ENCODE results near the gene CELF1. TPM values are rescaled to one million over a fixed set of nuclear protein-coding genes. Genes with fewer than 3 reads are reported as not detected.
"Not testable (repeated sequence)": the region's sequence is repeated elsewhere in the genome, so short reads cannot be mapped to it uniquely, and the experiment has no call there.

Gene CELF1
- total and polyA plus RNA-seq, 2 donors (not counting 1 experiment from before 2014, with no cell fraction given): 52.0 to 153 TPM

DNA sequence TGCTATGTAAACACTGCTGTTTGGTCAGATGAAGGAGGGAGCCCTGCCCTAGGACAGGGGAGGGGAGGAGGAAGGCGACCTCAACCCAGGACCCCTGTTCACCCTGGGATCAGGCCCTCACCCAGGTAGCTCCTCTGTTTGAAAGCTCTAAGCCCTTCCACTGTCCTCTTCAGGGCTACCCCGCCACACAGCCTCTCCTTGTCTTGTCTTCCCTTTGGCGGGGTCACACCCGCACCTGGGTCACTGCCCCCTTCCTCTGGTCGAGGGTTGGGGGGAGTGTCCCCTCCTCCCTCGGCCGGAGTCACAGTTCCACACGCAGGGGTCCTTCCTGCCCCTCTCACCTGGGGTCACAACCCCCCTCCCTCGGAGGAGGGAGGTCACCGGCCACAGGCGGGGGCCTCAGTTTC is 12.0 kb upstream of the CELF1 start:
- POLR2A ChIA-PET: interaction anchor here (0.5 to 1.9 kb wide), 4 partner anchors 12 to 137 kb away, joined by 3 to 18 read pairs (median 4); partner anchors contain the start of genes CELF1, KBTBD4 and NDUFS3
- Mint-ChIP-seq H3K4me3 (peak overlapping the region; percentile 83), H3K9me3 (ENCODE audit: insufficient read depth) (no peaks in the 10 kb centered on the region), H3K4me1 (peaks cover 20% of the 10 kb centered on the region), H3K27me3 (no peaks in the 10 kb centered on the region), H3K27ac (peak overlapping the region; percentile 87)
- H3K27ac ChIP-seq (ENCODE audit: low read length in 2 of 2): peak overlapping the region; percentile 81 to 89
- 1% methylated on average over 7 of the region's 11 CpGs for whole genome bisulfite sequencing (ENCODE audit: insufficient coverage)
- peaks cover 0 to 6% of the 10 kb centered on the region in 2 experiments for H3K36me3 ChIP-seq (replicated peaks in 1 of 2; ENCODE audit: control extremely low read depth in 1 of 2, control insufficient read depth in 1 of 2, extremely low read depth in 1 of 2, insufficient read depth in 2 of 2, low read length in 1 of 2)
- peak; percentile 7 for ATAC-seq (ENCODE audit: low read depth)
- no peaks in the 10 kb centered on the region for H4K20me1 ChIP-seq (ENCODE audit: control insufficient read depth, insufficient read depth, low read length, poor library complexity, severe bottlenecking)
- no peak for TF ChIP-seq CTCF (IDR thresholded peaks at IDR 0.05)
- no peak for TF ChIP-seq EZH2 (IDR thresholded peaks at IDR 0.05; ENCODE audit: borderline replicate concordance, insufficient read depth, low read depth, low read length, poor library complexity, severe bottlenecking)
- H3K4me3 ChIP-seq (ENCODE audit: control extremely low read depth in 1 of 5, extremely low read depth in 1 of 5, insufficient read depth in 1 of 5, low read depth in 2 of 5, low read length in 4 of 5): peak overlapping the region in 4 of 5 experiments; percentile 82 to 90 (median 86)
- H3K4me1 ChIP-seq (ENCODE audit: control insufficient read depth in 2 of 2, insufficient read depth in 2 of 2, low read length in 2 of 2): peaks cover 8 to 17% of the 10 kb centered on the region in 2 donors
- CTCF ChIA-PET: interaction anchor here (0.5 to 2.5 kb wide), 3 partner anchors 11 to 489 kb away, joined by 3 to 19 read pairs (median 7); partner anchors contain the start of genes CELF1 and KBTBD4
- no peaks in the 10 kb centered on the region for H3K9me3 ChIP-seq (ENCODE audit: control extremely low read depth in 1 of 3, control insufficient read depth in 2 of 3, insufficient read depth in 1 of 3, low read length in 2 of 3)
- no peak for DNase-seq
- H2AFZ ChIP-seq (ENCODE audit: insufficient read depth, low read depth, low read length, poor library complexity, severe bottlenecking): peak overlapping the region; percentile 99
- no peaks in the 10 kb centered on the region for H3K27me3 ChIP-seq (replicated peaks in 1 of 4; ENCODE audit: control extremely low read depth in 1 of 4, control insufficient read depth in 3 of 4, insufficient read depth in 4 of 4, low read length in 3 of 4)
- intact Hi-C loops (cut with micrococcal nuclease): loop anchor here (1.0 to 2.0 kb wide), 2 partner anchors 12 to 14 kb away; partner anchors contain the start of genes CELF1, KBTBD4 and NDUFS3
- H3K79me2 ChIP-seq (ENCODE audit: control insufficient read depth, insufficient read depth, low read length): peaks cover 61% of the 10 kb centered on the region
- peak overlapping the region; percentile 99 for H3K4me2 ChIP-seq (replicated peaks; ENCODE audit: low read depth, low read length, poor library complexity, severe bottlenecking)
- H3K9ac ChIP-seq (ENCODE audit: low read length): peak overlapping the region; percentile 97

DNA sequence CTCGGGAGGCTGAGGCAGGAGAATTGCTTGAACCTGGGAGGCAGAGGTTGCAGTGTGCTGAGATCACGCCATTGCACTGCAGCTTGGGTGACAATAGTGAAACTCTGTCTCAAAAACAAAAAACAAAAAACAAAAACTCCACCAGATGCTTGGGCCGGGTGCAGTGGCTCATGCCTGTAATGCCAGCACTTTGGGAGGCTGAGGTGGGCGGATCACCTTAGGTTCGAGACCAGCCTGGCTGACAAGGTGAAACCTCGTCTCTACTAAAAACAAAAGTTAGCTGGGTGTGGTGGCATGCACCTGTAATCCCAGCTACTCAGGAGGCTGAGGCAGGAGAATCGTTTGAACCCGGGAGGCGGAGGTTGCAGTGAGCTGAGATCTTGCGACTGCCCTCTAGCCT is 11.4 kb upstream of the CELF1 start:
- not testable (repeated sequence) for ATAC-seq (ENCODE audit: low read depth); DNase-seq; H3K9me3 ChIP-seq (ENCODE audit: control extremely low read depth in 1 of 3, control insufficient read depth in 2 of 3, insufficient read depth in 1 of 3, low read length in 2 of 3); H2AFZ ChIP-seq (ENCODE audit: insufficient read depth, low read depth, low read length, poor library complexity, severe bottlenecking); H3K27me3 ChIP-seq (replicated peaks in 1 of 4; ENCODE audit: control extremely low read depth in 1 of 4, control insufficient read depth in 3 of 4, insufficient read depth in 4 of 4, low read length in 3 of 4); H3K36me3 ChIP-seq (replicated peaks in 1 of 2; ENCODE audit: control extremely low read depth in 1 of 2, control insufficient read depth in 1 of 2, extremely low read depth in 1 of 2, insufficient read depth in 2 of 2, low read length in 1 of 2); H3K27me3 Mint-ChIP-seq; H3K9ac ChIP-seq (ENCODE audit: low read length); H3K9me3 Mint-ChIP-seq (ENCODE audit: insufficient read depth); H4K20me1 ChIP-seq (ENCODE audit: control insufficient read depth, insufficient read depth, low read length, poor library complexity, severe bottlenecking); H3K27ac ChIP-seq (ENCODE audit: low read length in 2 of 2); H3K4me3 ChIP-seq (ENCODE audit: control extremely low read depth in 1 of 5, extremely low read depth in 1 of 5, insufficient read depth in 1 of 5, low read depth in 2 of 5, low read length in 4 of 5)
- Mint-ChIP-seq H3K4me1 (peaks cover 20% of the 10 kb centered on the region), H3K27ac (peak overlapping the region; percentile 37), H3K4me3 (peak overlapping the region; percentile 83)
- 93% methylated on average over 6 of the region's 10 CpGs for WGBS (ENCODE audit: insufficient coverage)
- Histone ChIP-seq H3K4me1 (ENCODE audit: control insufficient read depth in 2 of 2, insufficient read depth in 2 of 2, low read length in 2 of 2) (peaks cover 8 to 17% of the 10 kb centered on the region in 2 donors), H3K4me2 (replicated peaks; ENCODE audit: low read depth, low read length, poor library complexity, severe bottlenecking) (peak overlapping the region; percentile 99), H3K79me2 (ENCODE audit: control insufficient read depth, insufficient read depth, low read length) (peaks cover 55% of the 10 kb centered on the region)
- ChIA-PET CTCF (interaction anchor here (0.5 to 2.5 kb wide), 2 partner anchors 11 to 490 kb away, joined by 3 to 19 read pairs; partner anchors contain the start of gene CELF1), POLR2A (interaction anchor here (0.6 to 1.2 kb wide), 2 partner anchors 11 to 137 kb away, joined by 3 to 4 read pairs; partner anchors contain the start of gene CELF1)
- intact Hi-C loops (cut with micrococcal nuclease): loop anchor here (2.0 kb wide), 1 partner anchor 14 kb away; the partner anchor contains the start of genes KBTBD4 and NDUFS3

DNA sequence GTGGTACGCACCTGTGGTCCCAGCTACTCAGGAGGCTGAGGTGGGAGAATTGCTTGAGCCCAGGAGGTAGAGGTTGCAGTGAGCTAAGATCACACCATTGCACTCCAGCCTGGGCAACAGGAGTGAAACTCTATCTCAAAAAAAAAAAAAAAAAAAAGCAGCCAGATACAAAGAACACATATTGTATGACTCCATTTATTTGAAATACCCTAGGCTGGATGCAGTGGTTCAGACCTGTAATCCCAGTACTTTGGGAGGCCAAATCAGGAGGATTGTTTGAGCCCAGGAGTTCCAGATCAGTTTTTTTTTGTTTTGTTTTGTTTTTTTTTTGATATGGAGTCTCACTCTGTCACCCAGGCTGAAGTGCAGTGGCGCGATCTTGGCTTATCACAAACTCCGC is 9.5 kb upstream of the CELF1 start:
- H3K27me3 ChIP-seq (replicated peaks in 1 of 4; ENCODE audit: control extremely low read depth in 1 of 4, control insufficient read depth in 3 of 4, insufficient read depth in 4 of 4, low read length in 3 of 4); H3K9me3 Mint-ChIP-seq (ENCODE audit: insufficient read depth); POLR2A ChIA-PET; intact Hi-C loops (cut with micrococcal nuclease); H3K4me3 Mint-ChIP-seq; H3K4me3 ChIP-seq (ENCODE audit: control extremely low read depth in 1 of 5, extremely low read depth in 1 of 5, insufficient read depth in 1 of 5, low read depth in 2 of 5, low read length in 4 of 5); H3K9ac ChIP-seq (ENCODE audit: low read length); H4K20me1 ChIP-seq (ENCODE audit: control insufficient read depth, insufficient read depth, low read length, poor library complexity, severe bottlenecking); H3K4me2 ChIP-seq (replicated peaks; ENCODE audit: low read depth, low read length, poor library complexity, severe bottlenecking); H3K27ac Mint-ChIP-seq; H2AFZ ChIP-seq (ENCODE audit: insufficient read depth, low read depth, low read length, poor library complexity, severe bottlenecking); H3K27me3 Mint-ChIP-seq; DNase-seq; H3K27ac ChIP-seq (ENCODE audit: low read length in 2 of 2); CTCF ChIA-PET; H3K36me3 ChIP-seq (replicated peaks in 1 of 2; ENCODE audit: control extremely low read depth in 1 of 2, control insufficient read depth in 1 of 2, extremely low read depth in 1 of 2, insufficient read depth in 2 of 2, low read length in 1 of 2); ATAC-seq (ENCODE audit: low read depth); H3K9me3 ChIP-seq (ENCODE audit: control extremely low read depth in 1 of 3, control insufficient read depth in 2 of 3, insufficient read depth in 1 of 3, low read length in 2 of 3): not testable (repeated sequence)
- WGBS (ENCODE audit: insufficient coverage): 100% methylated on average over 1 of the region's 4 CpGs
- Histone ChIP-seq H3K4me1 (ENCODE audit: control insufficient read depth in 2 of 2, insufficient read depth in 2 of 2, low read length in 2 of 2) (peaks cover 8 to 17% of the 10 kb centered on the region in 2 donors), H3K79me2 (ENCODE audit: control insufficient read depth, insufficient read depth, low read length) (peaks cover 44% of the 10 kb centered on the region)
- peaks cover 20% of the 10 kb centered on the region for H3K4me1 Mint-ChIP-seq
